Inferior parietal cortex (tissue), 1 donor: ENCODE measurements around the gene SLC17A1.
"Not testable (repeated sequence)": the region's sequence is repeated elsewhere in the genome, so short reads cannot be mapped to it uniquely, and the experiment has no call there.

Source experiments
- DNase-seq: peaks from one replicate; pipeline ENCODE4 v3.0.0-alpha.2; 2016; ENCODE audit errors: extremely low spot score

SLC17A1 gene

GRCh38 chr6:25757936-25758642 lies 73.8 kb downstream of the SLC17A1 start:
- DNase-seq: no peak

GRCh38 chr6:25756382-25757363 lies 75.2 kb downstream of the SLC17A1 start:
- DNase-seq: no peak

DNA sequence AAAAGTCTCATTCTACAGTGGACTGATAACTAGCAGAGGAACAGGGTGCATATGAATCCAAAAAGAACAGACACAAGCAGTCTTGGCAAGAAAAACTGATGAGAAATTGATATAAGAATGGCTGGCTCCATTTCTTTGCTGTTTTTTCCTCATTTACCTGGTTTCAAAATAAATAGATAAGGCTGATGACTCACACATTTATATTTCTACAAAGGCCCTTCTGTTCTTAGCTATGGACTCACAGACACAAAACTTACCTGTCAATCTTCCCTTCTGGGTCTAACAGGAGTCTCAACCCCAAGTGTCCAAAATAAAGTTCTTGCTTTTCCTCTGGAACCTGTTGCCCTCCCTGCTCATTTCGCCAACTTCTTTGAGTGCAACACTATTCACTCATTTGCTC lies 76.4 kb downstream of the SLC17A1 start:
- no peak for DNase-seq

GRCh38 chr6:25754535-25754934 lies 77.3 kb downstream of the SLC17A1 start, which contains the start of gene SLC17A4:
SLC17A4 (plus strand) TSS chr6:25754742; CDS start chr6:25761963, 7,221 bp downstream.
- DNase-seq: no peak

DNA sequence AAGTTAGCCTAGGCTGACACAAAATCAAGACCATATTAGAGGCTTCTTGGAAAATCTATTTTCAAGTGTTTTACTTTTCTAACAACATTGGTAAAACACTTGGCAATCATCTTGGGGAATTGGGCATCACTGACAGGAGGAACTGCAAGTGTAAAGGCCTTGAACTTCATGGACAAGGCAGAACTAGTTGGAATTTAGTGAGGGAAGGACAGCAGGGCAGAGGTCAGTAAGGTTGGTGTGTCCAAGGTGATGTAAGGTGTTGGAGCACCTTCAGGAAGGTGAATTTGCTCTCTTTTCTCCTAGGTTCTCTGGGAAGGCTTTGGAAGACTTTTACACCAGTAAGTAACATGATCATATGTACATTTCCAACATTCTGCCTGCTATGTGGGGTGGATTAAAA lies 78.8 kb downstream of the SLC17A1 start:
- no peak for DNase-seq

DNA sequence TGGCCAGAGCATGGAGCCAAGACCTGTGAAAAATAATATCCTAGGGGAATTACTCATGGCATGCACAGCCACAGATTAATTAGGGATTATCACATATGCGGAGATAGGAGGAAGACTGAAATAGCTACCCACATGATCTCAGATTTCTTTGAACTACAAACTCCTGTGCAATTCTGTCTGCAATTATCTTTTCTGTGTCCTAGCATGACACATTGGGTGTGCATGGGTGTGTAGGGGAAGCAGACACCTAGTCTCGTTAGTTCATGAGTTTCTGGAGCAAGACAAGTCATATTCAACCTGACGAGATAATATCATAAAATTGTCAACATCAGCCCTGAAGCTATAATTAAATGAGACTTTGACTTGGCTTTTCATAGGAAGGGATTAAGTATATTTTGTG lies 80.9 kb downstream of the SLC17A1 start:
- DNase-seq: no peak

GRCh38 chr6:25749837-25750236 lies 82.0 kb downstream of the SLC17A1 start:
- no peak for DNase-seq

- DNase-seq: not testable (repeated sequence)
Observed at GRCh38 chr6:25748601-25749517, 83.0 kb downstream of the SLC17A1 start.

- no peak for DNase-seq
Observed at GRCh38 chr6:25748049-25748448, 83.8 kb downstream of the SLC17A1 start.

- DNase-seq: no peak
Observed at GRCh38 chr6:25747477-25747876, 84.4 kb downstream of the SLC17A1 start.

- no peak for DNase-seq
Observed at GRCh38 chr6:25746968-25747367, 84.9 kb downstream of the SLC17A1 start.

GRCh38 chr6:25745836-25746235 lies 86.0 kb downstream of the SLC17A1 start:
- DNase-seq: no peak

GRCh38 chr6:25743868-25744267 lies 88.0 kb downstream of the SLC17A1 start:
- no peak for DNase-seq

GRCh38 chr6:25735261-25735660 lies 96.6 kb downstream of the SLC17A1 start:
- no peak for DNase-seq
